GM03348 (cell line): ENCODE measurements around the gene APOM.
A peak's percentile ranks its signal among the peaks of the same experiment; 100 is the strongest.

ENCODE experiments used
- DNase-seq: peaks from one replicate; pipeline ENCODE4 v3.0.0; 2012; ENCODE audit warnings: low spot score

APOM gene

DNA sequence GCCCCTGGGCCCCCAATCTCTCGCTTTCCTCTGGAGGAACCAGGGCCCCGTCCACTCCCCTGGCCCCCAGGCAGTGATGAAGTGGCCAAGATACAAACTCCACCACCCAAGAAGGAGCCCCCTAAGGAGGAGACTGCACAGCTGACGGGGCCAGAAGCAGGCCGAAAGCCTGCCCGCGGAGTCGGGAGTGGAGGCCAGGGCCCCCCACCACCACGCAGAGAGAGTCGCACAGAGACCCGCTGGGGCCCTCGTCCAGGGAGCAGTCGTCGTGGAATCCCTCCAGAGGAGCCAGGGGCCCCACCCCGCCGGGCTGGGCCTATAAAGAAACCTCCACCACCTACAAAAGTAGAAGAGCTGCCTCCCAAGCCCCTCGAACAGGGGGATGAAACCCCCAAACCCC lies 24.5 kb upstream of the APOM start:
- DNase-seq, result no peak

DNA sequence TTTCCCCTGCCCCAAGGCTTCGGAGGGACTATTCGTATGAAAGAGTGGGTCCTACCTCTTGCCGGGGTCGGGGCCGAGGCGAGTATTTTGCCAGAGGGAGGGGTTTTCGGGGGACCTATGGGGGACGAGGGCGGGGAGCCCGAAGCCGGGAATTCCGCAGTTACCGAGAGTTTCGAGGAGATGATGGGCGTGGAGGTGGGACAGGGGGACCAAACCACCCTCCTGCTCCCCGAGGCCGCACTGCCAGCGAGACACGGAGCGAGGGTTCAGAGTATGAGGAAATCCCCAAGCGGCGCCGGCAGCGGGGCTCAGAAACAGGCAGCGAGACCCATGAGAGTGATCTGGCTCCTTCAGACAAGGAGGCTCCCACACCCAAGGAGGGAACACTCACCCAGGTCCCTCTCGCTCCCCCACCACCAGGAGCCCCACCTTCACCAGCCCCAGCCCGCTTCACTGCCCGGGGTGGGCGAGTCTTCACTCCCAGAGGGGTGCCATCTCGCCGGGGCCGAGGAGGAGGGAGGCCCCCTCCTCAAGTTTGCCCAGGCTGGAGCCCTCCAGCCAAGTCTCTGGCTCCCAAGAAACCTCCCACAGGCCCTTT lies 23.9 kb upstream of the APOM start:
- DNase-seq, result no peak

DNA sequence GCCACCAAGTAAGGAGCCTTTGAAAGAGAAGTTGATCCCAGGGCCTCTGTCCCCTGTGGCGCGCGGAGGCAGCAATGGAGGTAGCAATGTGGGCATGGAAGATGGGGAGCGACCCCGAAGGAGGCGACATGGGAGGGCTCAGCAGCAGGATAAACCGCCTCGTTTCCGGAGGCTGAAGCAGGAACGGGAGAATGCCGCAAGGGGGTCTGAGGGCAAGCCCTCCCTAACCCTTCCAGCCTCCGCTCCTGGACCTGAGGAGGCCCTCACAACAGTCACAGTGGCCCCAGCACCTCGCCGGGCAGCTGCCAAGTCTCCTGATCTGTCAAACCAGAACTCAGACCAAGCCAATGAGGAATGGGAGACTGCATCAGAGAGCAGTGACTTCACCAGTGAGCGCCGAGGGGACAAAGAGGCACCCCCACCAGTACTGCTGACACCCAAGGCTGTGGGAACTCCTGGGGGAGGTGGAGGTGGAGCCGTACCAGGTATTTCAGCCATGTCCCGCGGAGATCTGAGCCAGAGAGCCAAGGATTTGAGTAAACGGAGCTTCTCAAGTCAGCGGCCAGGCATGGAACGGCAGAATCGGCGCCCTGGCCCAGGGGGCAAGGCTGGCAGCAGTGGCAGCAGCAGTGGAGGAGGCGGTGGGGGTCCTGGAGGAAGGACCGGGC lies 23.3 kb upstream of the APOM start:
- no peak for DNase-seq

DNA sequence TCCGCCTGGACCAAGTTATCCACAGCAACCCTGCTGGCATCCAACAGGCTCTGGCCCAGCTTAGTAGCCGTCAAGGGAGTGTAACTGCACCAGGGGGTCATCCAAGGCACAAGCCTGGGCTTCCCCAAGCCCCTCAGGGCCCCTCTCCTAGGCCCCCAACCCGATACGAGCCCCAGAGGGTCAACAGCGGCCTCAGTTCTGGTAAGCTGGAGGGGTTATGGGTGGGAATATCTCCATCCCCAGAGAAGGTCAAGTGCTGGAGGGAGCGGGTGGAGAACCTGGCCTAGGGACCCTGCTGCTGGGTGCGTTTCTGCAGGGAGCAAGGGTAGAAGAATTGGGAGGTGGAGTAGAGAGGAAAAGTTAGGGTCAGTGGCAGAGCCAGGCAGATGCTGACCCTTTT lies 22.2 kb upstream of the APOM start:
- no peak for DNase-seq

DNA sequence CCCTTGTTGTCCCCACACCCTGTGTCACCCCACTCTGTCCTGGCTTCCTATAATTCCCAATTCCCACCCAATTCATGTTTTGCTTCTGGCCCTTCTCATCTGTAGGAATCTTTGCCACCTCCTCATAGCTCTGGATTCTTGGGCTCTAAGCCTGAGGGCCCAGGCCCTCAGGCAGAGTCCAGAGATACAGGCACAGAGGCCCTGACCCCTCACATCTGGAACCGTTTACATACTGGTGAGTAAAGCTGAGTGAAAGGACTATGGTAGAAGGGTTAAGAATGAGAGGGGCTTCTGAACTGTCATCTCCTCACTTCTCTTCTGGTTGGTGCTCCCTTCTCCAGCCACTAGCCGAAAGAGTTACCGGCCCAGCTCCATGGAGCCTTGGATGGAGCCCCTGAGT lies 21.6 kb upstream of the APOM start:
- DNase-seq, result no peak

DNA sequence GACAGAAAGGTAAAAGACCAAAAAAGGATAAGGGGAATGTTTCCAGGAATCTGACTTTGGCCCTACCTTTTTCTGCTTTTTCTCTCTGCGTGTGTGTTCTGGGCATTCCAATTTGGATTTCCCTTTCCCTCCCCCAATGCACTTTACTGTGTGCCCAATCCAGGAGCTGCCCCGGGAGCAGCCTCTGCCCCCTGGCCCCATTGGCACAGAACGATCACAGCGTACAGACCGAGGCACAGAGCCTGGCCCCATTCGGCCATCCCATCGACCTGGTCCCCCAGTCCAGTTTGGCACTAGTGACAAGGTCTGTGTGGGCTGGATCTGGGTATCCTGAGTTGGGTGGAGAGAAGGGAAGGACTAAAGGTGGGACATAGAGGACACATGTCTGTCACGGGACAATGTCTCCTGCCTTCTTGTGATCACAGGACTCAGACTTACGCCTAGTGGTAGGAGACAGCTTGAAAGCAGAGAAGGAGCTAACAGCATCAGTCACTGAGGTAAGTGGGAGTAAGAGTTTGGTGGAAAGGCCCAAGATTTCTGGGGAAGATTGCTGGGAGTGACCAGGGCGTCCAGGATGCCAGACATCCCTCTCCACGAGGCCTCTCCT lies 20.6 kb upstream of the APOM start:
- no peak for DNase-seq

DNA sequence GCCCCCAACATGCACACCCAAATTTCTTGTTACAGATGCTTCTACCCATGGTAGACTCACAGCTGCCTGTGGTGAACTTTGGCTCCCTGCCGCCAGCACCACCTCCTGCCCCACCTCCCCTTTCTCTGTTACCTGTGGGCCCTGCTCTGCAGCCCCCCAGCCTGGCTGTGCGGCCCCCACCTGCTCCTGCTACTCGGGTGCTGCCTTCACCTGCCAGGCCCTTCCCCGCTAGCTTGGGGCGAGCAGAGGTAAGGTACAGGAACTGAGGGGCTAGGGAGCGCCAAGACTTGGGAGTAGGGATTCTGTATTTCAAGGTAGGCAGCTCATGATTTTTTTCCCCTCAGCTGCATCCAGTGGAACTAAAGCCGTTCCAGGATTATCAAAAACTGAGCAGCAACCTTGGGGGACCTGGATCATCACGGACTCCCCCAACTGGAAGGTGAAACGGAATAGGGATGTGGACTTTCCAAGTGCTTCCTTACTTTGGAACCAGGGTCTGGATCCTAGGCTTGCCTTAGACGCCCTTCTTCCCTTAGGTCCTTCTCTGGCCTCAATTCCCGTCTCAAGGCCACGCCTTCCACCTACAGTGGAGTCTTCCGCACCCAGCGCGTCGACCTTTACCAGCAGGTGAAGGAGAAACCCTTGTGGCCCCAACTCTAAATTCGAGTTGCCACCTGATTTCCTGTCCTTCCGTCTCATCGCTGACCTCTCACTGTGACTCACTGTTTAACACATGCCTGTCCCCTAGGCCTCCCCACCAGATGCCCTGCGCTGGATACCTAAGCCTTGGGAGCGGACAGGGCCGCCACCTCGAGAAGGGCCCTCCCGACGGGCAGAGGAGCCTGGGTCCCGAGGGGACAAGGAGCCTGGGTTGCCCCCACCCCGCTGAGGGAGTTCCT lies 18.7 kb upstream of the APOM start:
- no peak for DNase-seq

DNA sequence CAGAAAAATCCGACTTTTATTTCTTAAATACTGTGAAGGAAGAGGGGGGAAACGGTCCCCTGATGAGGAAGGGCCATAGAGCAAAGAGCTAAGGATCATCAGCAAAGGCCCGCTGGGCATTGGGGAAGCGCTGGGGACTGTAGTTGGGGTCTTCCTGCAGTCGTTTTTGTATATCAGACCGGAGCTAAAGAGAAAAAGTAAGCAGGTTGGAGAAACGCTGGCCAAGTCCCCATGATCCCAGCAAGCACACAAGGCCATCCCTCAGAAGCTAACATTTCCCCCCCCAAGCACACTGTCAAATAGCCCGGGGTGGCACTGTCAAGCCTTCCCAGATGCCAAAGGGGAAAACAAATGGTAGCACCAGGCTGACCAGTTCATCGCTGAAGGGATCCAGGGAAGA lies 16.7 kb upstream of the APOM start:
- no peak for DNase-seq

DNA sequence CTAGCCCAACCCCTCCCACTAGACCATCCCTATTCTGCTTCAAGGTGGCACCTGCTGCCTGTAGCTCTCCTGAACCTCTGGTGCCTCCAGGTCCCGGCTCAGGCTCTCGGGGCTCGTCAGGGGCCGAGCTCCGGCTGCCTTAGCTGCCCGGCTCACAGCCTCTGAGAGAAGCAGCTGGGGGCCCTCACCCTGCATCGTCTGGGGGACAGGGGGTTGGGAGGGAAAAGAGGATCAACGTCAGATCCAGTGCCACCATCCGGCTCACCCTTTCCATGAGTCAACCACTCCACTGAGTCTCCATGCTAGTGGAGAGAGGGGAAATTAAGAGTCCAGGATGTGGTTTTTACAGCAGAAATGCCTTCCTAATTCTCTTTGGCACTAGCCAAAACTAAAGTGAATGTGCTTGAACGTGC lies 16.2 kb upstream of the APOM start:
- DNase-seq, result peak; percentile 69

DNA sequence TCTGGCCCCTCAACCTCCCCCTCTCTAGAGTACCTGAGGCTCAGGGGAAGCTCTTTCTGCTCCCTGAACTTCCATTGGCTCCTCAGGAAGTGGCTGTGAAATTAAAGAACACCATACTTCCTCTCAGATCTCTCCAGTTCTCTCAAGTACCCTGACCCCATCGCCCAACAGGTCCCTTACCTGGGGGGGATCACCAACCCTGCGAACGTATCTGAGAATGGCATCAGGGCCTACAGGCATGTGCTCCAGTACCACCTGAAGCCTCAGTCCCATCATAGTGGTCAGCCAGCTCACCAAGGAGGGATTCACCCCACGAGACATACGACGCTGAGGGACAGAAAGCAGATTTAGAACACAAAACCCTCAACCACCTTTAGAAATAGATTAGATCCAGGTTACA lies 15.1 kb upstream of the APOM start:
- DNase-seq, result no peak

DNA sequence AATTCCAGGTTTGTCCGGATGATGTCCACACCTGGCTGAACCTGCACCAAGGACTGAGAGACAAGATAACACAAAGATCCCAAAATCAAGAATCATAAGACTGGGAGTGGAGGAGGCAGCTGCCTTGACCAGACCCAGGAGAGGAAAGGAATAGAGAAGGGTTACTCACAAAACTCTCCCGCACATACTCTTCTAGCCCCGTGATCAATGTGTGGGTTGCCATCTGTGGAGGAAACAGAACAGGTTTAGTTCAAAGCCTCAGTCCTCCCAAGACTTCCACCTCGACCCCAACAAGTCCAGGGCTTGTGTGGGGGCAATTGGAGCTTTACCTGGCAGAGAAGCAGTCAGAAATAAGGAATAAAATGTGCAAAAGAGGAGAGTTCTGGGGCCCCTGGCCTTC lies 14.3 kb upstream of the APOM start:
- no peak for DNase-seq

DNA sequence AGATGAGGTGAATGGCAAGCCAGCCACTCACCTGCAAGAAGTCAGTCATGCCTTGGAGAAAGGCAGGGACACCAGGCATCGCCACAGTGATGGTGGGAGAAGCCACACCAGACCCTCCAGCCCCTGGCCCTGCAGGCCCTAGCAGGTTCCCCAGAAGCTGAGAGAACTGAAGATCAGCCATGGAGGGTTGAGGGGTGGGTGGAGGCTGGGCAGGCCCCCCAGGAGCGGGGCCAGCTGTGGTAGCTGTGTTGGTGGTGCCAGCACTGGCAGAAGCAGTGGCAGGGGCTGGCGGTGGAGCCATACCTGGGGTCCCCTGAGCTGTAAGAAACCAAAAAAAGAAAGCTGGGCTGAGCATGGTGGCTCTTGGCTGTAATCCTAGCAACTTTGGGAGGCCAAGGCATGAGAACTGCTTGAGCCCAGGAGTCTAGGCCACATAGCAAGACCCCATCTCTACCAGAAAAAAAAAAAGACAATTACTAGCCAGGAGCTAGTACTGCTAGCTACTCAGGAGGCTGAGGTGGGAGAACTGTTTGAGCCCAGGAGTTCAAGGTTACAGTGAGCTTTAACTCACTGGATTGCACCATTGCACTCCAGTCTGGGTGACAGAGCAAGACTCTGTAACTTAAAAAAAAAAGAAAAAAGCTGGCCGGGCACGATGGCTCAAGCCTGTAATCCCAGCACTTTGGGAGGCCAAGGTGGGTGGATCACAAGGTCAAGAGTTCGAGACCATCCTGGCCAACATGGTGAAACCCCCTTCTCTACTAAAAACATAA lies 12.7 kb upstream of the APOM start:
- DNase-seq, result no peak

DNA sequence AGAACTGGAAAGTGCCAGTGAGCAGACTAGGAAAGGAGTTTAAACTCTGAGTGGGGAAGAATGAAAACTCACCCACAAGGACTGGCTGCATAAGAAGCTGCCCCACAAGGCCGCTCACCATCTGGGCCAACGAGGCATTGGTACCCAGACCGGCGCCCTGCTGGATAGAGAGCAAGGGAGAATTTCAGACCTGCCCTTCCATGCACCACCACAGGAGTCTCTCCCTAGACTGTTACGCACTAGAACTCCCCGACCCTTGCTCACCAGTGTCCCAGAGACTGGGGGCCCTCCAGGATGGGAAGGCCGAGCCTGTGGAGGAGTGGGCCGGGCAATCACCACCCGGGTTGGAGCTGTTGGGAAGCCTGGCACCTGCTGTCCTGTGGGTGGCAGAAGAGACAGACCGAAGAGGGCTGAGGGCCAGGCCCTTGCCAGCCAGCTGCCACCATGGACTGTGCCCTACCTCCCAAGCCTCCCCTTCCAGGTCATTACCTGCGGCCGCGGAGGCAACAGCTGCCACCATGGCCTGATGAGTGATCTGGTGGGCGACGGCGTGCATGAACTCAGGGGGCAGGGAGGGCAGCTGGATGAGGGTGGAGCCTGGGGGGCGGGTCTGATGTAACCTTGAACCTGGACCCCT lies 11.8 kb upstream of the APOM start:
- no peak for DNase-seq

DNA sequence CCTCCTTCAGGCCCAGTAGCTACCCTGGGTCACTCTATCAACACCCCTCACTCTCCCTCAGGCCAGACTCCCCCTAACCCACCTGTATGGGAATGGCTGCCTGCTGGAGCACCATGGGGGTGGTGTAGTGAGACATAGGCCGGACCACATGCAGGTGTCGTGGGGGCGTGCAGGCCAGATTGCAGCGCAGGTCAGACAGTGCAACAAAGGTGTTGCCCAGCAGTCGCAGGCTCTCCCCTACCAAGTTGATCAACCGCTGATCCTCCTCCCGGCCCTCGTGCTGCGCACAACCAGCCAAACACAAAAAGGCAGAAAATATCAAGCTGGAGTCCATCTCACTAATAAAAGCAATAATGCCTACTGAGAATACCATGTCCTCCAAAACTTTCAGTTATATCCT lies 10.4 kb upstream of the APOM start:
- DNase-seq, result no peak

DNA sequence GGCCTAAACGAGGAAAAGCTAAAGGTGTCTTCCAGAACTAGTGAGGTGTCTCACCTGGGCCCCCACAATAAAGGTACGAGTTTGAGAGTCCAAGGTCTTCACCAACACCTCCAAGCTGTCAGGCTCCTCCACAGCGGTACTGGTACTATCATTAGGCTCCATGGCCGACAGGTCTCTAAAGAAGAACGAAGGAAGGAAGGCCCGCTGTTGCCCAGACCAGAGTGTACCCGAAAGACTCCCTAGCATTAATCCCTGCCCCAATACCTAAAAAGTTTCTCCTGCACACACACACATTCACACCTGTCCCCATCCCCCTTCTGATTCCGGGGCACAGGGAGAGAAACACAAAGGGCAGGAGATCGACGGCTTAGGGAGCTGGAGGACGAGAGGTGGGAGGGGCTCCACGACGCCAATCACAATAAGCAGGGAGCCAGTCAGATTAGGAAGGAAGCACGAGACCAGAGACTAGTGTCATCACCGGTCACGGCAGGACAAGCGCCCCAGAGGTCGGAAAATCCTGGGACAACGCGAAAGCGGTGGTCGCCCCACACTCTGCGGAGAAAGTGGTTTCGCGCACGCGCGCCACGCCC lies 4.0 kb upstream of the APOM start:
- peak; percentile 86 for DNase-seq

DNA sequence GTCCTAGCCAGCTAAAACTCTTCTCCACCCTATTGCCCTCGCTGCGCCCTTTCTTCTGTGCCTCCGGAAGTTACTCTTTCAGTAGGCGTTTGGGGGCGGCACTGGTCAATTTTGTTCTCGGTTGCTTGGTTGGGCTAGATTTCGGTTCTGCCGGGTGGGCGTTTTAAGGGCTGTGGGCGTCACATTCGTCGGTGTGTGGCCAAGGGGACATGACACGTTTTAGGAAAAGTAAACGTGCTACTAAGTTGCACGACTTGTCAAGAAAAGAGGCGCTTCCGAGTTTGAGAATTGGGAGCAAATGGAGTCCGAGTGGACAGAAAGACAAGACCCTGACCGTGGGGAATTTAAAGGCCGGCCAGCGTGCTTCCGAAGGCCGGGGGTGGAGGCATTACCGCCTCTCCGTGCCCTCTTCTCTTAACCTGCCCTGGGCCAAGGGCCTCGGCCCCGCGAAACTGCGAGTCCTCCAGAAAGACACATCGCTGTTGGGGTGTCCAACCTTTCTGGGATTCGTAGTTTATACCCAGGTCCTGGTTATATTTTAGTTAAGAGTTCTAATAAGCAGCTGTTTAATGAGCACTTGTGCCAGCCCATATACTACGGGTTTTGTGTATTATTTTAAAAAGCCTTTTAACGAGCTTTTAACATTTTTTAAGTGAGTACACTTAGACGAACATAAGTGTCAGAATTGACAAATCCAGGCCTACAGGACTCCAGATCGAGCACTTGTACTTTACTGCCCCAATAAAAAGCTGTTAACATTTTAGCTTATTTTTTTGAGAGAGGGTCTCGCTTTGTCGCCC lies 2.6 kb upstream of the APOM start:
- DNase-seq, result peak; percentile 91

DNA sequence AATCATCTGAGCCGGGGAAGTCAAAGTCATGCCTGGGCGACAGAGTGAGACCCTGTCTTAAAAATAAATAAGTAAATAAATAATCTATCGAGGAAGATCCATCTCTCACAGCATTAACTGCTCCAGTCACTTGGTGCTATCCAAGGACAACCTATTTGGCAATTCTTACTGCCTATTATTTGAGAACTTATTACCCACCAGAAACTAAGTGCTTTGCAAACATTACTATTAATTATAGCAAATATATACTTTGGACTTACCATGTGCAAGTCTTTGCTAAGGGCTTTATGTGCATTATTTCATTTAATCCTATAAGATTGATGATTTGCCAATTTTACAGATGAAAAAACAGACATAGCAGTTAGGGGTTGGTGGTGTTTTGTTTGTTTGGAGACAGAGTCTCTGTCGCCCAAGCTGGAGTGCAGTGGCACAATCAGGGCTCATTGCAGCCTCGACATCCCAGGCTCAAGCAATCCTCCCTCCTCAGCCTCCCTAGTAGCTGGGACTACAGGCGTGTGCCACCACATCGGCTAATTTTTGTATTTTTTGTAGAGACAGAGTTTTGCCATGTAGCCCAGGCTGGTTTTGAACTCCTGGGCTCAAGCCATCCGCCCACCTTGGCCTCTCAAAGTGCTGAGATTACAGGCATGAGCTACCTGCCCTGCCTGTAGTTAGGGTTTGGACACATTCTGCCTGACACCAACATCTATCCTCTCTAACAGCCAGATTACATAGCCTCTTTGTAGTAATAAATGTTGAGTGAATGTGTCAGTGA lies 933 bp upstream of the APOM start:
- no peak for DNase-seq

DNA sequence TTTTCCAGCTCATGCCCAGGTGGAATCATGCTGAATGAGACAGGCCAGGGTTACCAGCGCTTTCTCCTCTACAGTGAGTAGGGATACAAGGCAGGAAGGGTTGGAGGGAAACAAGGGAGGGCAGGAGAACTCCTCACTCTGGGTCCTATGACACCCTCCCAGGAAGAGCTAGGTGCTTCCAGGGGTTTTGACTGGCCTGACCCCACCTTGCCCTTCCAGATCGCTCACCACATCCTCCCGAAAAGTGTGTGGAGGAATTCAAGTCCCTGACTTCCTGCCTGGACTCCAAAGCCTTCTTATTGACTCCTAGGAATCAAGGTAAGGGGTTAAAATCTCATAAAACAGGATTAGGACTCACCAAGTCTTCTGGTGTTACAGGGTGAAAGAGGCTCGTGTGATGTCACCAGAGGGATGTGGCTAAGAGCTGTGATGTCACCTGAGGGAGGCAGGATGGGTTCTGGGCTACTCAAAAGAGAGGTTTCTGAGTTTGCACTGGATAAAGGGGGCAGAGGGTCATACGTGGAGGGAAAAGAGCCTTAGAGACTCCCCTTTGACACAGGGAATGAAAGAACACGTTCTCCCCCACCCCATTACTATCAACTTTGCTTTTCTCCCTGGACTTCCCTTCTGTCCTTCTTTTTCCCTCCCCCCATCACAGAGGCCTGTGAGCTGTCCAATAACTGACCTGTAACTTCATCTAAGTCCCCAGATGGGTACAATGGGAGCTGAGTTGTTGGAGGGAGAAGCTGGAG lies 1.9 kb downstream of the APOM start:
- DNase-seq, result no peak

DNA sequence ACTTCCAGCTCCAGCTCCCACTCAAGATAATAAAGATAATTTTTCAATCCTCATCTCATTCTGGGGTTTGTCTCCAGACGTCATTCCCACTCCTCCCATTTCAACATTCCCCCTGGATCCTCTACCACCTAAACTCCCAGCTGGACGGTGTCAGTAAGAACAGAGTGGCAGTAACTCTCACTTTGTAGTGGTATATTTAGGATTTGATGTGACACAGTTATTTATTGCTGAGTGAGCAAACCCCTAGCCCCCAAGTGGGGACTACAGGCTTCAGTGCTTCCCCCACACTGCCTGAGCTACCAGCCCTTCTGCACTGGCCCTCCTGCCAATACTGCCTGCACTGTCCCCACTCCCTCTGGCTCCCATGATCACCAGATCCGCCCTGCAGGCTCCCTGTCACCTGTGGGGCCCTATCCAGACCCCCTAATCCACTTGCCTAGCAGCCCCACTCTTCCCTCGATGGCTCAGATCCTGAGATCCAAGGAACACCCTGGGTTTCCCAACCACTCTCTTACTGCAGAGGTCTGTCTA lies 2.5 kb downstream of the APOM start:
- no peak for DNase-seq
